Neural progenitor cell (in vitro differentiated cells): ENCODE data around the gene P2RY4.
"Not testable (repeated sequence)": the region's sequence is repeated elsewhere in the genome, so short reads cannot be mapped to it uniquely, and the experiment has no call there.

ENCODE experiments used
- CTCF ChIP-seq: fragments of 200-600 bp; sonication (generic); IDR thresholded peaks from 2 replicates; pipeline ENCODE4 v1.5.1; 2017; ENCODE audit warnings: antibody characterized with exemption, mild to moderate bottlenecking
- EZH2 ChIP-seq: fragments of 200-600 bp; sonication (generic); IDR thresholded peaks from 2 replicates; pipeline ENCODE4 v1.6.1; 2017; ENCODE audit warnings: antibody characterized with exemption, mild to moderate bottlenecking, moderate library complexity

- not testable (repeated sequence) for TF ChIP-seq CTCF, EZH2
These were observed 50.4 kb downstream of the P2RY4 start for GRCh38 chrX:70209570-70209969.
